A673 (cell line): ENCODE results near the gene TCF7L1. TPM values are rescaled to one million over a fixed set of nuclear protein-coding genes. Genes with fewer than 3 reads are reported as not detected.
A peak's percentile ranks its signal among the peaks of the same experiment; 100 is the strongest.

ENCODE experiments used
- BruUV-seq: library from RNA; stranded (reverse); fragments of 400-500 nt; replicated peaks from 2 replicates; lab custom pipeline; 2021; lab: Mats Ljungman, UMichigan
- CTCF ChIA-PET: fragments of 300-600 bp; sonication (Branson Sonifier 250); formaldehyde crosslinking; loops from one replicate; lab custom pipeline; 2022; ENCODE audit warnings: antibody characterized with exemption; lab: Charles Lee
- POLR2A ChIA-PET: fragments of 300-600 bp; sonication (Branson Sonifier 250); formaldehyde crosslinking; loops from one replicate; lab custom pipeline; 2022; ENCODE audit warnings: antibody characterized with exemption; ENCODE audit not compliant: low non-redundant PET; lab: Charles Lee
- DNase-seq: peaks from one replicate; pipeline ENCODE4 v3.0.0-alpha.2; 2015; ENCODE audit warnings: low spot score
- H3K27ac ChIP-seq: fragments of 200-600 bp; sonication (generic); 2 replicates; pipeline ENCODE4 v1.5.1; 2016; ENCODE audit warnings: mixed run types, low read depth, mild to moderate bottlenecking, mixed read lengths, antibody characterized with exemption, low read length; ENCODE audit not compliant: poor library complexity, severe bottlenecking
- H3K27me3 ChIP-seq: fragments of 200-600 bp; sonication (generic); replicated peaks from 2 replicates; pipeline ENCODE4 v1.6.1; 2017; ENCODE audit warnings: mixed run types, low read depth, mild to moderate bottlenecking, mixed read lengths, antibody characterized with exemption, low read length; ENCODE audit not compliant: insufficient read depth, poor library complexity
- H3K36me3 ChIP-seq: fragments of 200-600 bp; sonication (generic); 2 replicates; pipeline ENCODE4 v1.6.1; 2016; ENCODE audit warnings: mixed run types, mild to moderate bottlenecking, mixed read lengths, antibody characterized with exemption, low read length; ENCODE audit not compliant: insufficient read depth, poor library complexity, severe bottlenecking
- H3K4me1 ChIP-seq: fragments of 200-600 bp; sonication (generic); 2 replicates; pipeline ENCODE4 v1.6.1; 2017; ENCODE audit warnings: mixed run types, mild to moderate bottlenecking, mixed read lengths, antibody characterized with exemption, low read length; ENCODE audit not compliant: insufficient read depth, poor library complexity, severe bottlenecking
- H3K4me3 ChIP-seq: fragments of 200-600 bp; sonication (generic); 2 replicates; pipeline ENCODE4 v1.5.1; 2016; ENCODE audit warnings: low read depth, mixed run types, mild to moderate bottlenecking, mixed read lengths, low read length; ENCODE audit not compliant: poor library complexity, severe bottlenecking
- H3K9me3 ChIP-seq: fragments of 200-600 bp; sonication (generic); 2 replicates; pipeline ENCODE4 v1.6.1; 2016; ENCODE audit warnings: mixed run types, low read depth, mild to moderate bottlenecking, mixed read lengths, antibody characterized with exemption, low read length; ENCODE audit not compliant: poor library complexity, severe bottlenecking
- EZH2 ChIP-seq: fragments of 200-600 bp; sonication (generic); IDR thresholded peaks from 2 replicates; pipeline ENCODE4 v1.6.1; 2017; ENCODE audit warnings: borderline replicate concordance, low read depth, mild to moderate bottlenecking, mixed read lengths, antibody characterized with exemption, low read length; ENCODE audit not compliant: poor library complexity, severe bottlenecking
- intact Hi-C: fragments of 100-400 bp; cut with micrococcal nuclease; formaldehyde crosslinking; loops from one replicate; pipeline ENCODE4 v1.10.0; 2022; ENCODE audit not compliant: unreplicated experiment
- total RNA-seq: library from RNA; stranded (reverse); gene quantifications from 2 replicates; pipeline ENCODE4 v1.2.3, GENCODE V29; 2021
- TF ChIP-seq, protein P1 (sequence below): fragments of 300-800, 200-600 bp; sonication (generic); conservative IDR thresholded peaks from 2 replicates; pipeline ENCODE4 v1.5.1; 2017; ENCODE audit warnings: low read depth, mild to moderate bottlenecking, antibody characterized with exemption, low read length, moderate library complexity, mixed read lengths

The TCF7L1 gene
- total RNA-seq, 1 experiment from 2014 or later, result 21.9 TPM

DNA sequence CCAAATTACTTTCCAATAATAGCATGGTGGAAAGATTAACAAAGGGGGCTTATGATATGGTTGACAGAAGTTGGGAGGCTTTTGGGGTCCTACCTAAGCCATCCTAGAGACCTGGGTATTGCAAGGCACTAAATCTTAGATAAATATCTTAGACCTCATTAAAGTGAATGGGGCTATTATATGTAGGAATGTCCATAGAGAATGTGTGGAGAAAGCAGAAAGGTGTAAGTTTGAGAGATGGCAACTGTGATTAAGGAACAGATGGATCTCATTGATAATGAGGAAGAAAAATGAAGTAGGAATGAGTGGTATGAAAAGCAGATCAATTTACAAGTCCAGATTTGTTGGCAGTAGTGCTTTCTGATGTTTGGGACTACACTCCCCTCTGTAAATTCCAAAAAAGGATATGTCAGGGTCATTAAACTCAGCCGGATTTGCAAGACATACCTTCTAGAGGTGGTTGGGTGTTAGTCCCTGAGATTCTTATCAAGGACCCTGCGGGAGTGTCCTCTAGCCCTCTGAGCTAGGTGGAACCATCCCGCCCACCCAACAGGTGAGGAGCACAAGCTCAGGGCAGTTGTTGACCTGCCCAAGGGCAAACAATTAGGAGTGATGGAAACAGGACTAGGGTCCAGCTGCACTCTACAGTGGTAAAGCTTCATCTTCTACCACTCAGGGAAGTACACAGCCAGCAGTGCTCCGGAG lies 12.1 kb downstream of the TCF7L1 start:
- ChIA-PET POLR2A (no interaction called here), CTCF (no interaction called here)
- Histone ChIP-seq H3K4me3 (no peak overlapping the region), H3K27me3 (no peaks in the 10 kb centered on the region), H3K27ac (no peak overlapping the region), H3K36me3 (peaks cover 3% of the 10 kb centered on the region), H3K9me3 (no peaks in the 10 kb centered on the region), H3K4me1 (no peaks in the 10 kb centered on the region)
- intact Hi-C loops, result no loop called here
- BruUV-seq, result no TSS peak
- DNase-seq, result no peak
- TF ChIP-seq, protein P1, sequence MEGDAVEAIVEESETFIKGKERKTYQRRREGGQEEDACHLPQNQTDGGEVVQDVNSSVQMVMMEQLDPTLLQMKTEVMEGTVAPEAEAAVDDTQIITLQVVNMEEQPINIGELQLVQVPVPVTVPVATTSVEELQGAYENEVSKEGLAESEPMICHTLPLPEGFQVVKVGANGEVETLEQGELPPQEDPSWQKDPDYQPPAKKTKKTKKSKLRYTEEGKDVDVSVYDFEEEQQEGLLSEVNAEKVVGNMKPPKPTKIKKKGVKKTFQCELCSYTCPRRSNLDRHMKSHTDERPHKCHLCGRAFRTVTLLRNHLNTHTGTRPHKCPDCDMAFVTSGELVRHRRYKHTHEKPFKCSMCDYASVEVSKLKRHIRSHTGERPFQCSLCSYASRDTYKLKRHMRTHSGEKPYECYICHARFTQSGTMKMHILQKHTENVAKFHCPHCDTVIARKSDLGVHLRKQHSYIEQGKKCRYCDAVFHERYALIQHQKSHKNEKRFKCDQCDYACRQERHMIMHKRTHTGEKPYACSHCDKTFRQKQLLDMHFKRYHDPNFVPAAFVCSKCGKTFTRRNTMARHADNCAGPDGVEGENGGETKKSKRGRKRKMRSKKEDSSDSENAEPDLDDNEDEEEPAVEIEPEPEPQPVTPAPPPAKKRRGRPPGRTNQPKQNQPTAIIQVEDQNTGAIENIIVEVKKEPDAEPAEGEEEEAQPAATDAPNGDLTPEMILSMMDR, result no peak
- no peak for TF ChIP-seq EZH2

DNA sequence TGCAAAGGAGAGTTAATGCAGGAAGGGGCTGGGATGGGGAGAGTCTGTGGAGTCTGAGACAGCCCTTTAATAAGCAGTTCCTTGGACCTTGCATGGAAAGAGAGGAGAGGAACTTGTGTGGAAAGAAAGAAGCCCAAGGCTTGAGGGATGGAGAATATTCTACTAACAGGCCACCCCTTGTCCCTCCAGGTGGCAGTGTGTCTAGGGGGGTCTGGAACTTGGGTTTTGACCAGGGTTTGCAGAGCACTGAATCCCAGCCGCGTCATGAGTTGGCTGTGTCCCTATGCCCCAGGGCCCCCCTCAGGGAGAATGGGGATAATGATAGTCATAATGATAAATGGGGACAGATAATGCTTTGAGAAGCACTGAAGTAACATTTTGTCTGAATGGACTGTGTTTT lies 15.0 kb downstream of the TCF7L1 start:
- CTCF ChIA-PET, result no interaction called here
- no peak overlapping the region for H3K27ac ChIP-seq
- no peaks in the 10 kb centered on the region for H3K36me3 ChIP-seq
- no peak overlapping the region for H3K4me3 ChIP-seq
- H3K27me3 ChIP-seq, result no peaks in the 10 kb centered on the region
- POLR2A ChIA-PET, result no interaction called here
- no peak for DNase-seq
- peaks cover 15% of the 10 kb centered on the region for H3K4me1 ChIP-seq
- intact Hi-C loops, result no loop called here
- BruUV-seq, result no TSS peak
- H3K9me3 ChIP-seq, result no peaks in the 10 kb centered on the region
- TF ChIP-seq EZH2, result no peak
- TF ChIP-seq, protein P1, result no peak

DNA sequence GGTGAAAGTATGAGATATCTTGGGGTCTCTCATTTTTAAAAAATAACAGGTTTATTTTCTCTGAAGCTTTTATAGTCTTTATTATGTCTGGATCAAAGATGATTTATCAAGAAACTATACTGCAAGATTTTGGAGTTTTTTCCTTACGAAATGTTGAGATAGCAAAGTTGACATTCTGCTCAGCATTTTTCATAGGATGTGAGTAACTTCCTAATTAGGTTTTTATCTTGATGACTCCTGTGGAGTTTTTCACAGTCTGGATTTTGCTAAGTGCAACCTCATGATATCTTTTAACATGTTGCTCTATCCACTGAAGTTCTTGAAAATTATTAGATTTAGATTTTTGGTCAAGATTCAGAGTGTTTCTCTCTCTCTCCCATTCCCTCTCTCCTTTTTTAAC lies 17.8 kb downstream of the TCF7L1 start:
- no peaks in the 10 kb centered on the region for H3K36me3 ChIP-seq
- DNase-seq, result peak; percentile 73
- H3K4me3 ChIP-seq, result no peak overlapping the region
- ChIA-PET CTCF (no interaction called here), POLR2A (no interaction called here)
- TF ChIP-seq, protein P1, result no peak
- no peak for TF ChIP-seq EZH2
- H3K9me3 ChIP-seq, result no peaks in the 10 kb centered on the region
- peaks cover 22% of the 10 kb centered on the region for H3K4me1 ChIP-seq
- no peak overlapping the region for H3K27ac ChIP-seq
- intact Hi-C loops, result no loop called here
- no peaks in the 10 kb centered on the region for H3K27me3 ChIP-seq
- BruUV-seq, result no TSS peak
